Measurements from ENCODE around the gene CDR2L. TPM values are rescaled to one million over a fixed set of nuclear protein-coding genes. Genes with fewer than 3 reads are reported as not detected.

Gene CDR2L
- polyA plus RNA-seq, 1 of the 3 experiments (the other 2 are of a cell fraction), result 21.2 TPM

DNA sequence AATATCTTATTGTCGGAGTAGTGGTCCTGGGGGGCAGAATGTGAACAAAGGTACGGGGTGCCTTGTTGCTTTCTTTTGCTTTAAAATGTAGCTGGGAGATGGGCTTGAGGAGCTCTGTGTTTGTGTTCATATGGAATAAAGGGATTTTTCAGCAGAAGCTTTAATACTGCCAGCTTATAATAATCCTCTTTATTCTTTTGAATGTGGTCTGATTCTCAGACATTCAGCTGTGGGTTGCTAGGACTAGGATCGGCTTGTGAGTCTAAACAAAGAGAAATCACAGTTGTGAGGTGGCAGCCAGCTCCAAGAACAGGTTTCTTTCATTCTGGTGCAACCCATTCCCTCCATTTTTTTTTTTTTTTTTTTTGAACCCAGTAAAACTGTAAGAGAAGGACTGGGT lies 32.3 kb downstream of the CDR2L start (continued):
- TF ChIP-seq, protein P1, sequence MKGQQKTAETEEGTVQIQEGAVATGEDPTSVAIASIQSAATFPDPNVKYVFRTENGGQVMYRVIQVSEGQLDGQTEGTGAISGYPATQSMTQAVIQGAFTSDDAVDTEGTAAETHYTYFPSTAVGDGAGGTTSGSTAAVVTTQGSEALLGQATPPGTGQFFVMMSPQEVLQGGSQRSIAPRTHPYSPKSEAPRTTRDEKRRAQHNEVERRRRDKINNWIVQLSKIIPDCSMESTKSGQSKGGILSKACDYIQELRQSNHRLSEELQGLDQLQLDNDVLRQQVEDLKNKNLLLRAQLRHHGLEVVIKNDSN (IDR thresholded peaks at IDR 0.05; ENCODE audit: borderline replicate concordance, low read depth), result no peak
- TF ChIP-seq GATA2 (CRISPR knock-in tag; IDR thresholded peaks at IDR 0.05), result no peak
- no peak for TF ChIP-seq IRF3 (IDR thresholded peaks at IDR 0.05; ENCODE audit: low read depth, low read length)
- TF ChIP-seq POLR2AphosphoS5 (IDR thresholded peaks at IDR 0.05; ENCODE audit: low read depth, low read length), result no peak
- TF ChIP-seq MEF2A (IDR thresholded peaks at IDR 0.05; ENCODE audit: borderline replicate concordance, low read depth), result no peak
- TF ChIP-seq RCOR1 (IDR thresholded peaks at IDR 0.05; ENCODE audit: low read length), result no peak
- no peak for TF ChIP-seq TEAD4 (IDR thresholded peaks at IDR 0.05; ENCODE audit: borderline replicate concordance, insufficient read depth)
- TF ChIP-seq NFIC (IDR thresholded peaks at IDR 0.05; ENCODE audit: borderline replicate concordance), result no peak

GRCh38 chr17:75020331-75021110 lies 33.1 kb downstream of the CDR2L start:
- Histone ChIP-seq H3F3A (replicated peaks; ENCODE audit: insufficient read depth) (no peaks in the 10 kb centered on the region), H3K27ac (ENCODE audit: low read depth in 2 of 2, low read length in 1 of 2) (no peak overlapping the region), H3K9ac (no peak overlapping the region), H3K36me3 (replicated peaks in 1 of 2; ENCODE audit: control insufficient read depth in 1 of 2, insufficient read depth in 2 of 2, low read length in 1 of 2) (peaks cover 17 to 40% of the 10 kb centered on the region in 2 experiments), H3K9me2 (no peaks in the 10 kb centered on the region), H3K4me3 (ENCODE audit: low read depth in 2 of 2, low read length in 1 of 2) (no peak overlapping the region), H3K9me3 (no peaks in the 10 kb centered on the region), H3K27me3 (ENCODE audit: insufficient read depth) (no peaks in the 10 kb centered on the region), H3K4me2 (no peak overlapping the region), H3K79me2 (ENCODE audit: insufficient read depth) (peaks cover 20% of the 10 kb centered on the region; the same call in 1 of the 2 replicates), H4K20me1 (ENCODE audit: insufficient read depth) (no peaks in the 10 kb centered on the region), H3K4me1 (ENCODE audit: control insufficient read depth in 1 of 2, insufficient read depth in 2 of 2, low read depth in 1 of 2, low read length in 1 of 2) (no peaks in the 10 kb centered on the region), H2AFZ (ENCODE audit: low read depth) (no peak overlapping the region)
- no peak for TF ChIP-seq NFIC (IDR thresholded peaks at IDR 0.05; ENCODE audit: borderline replicate concordance)
- TF ChIP-seq CHD2 (IDR thresholded peaks at IDR 0.05; ENCODE audit: low read length, partially characterized antibody), result no peak
- no peak for TF ChIP-seq EP300 (IDR thresholded peaks at IDR 0.05; ENCODE audit: borderline replicate concordance in 1 of 2, low read depth in 1 of 2, low read length in 1 of 2)
- no peak for TF ChIP-seq SMC3 (IDR thresholded peaks at IDR 0.05; ENCODE audit: low read depth, low read length)
- TF ChIP-seq, protein P2, sequence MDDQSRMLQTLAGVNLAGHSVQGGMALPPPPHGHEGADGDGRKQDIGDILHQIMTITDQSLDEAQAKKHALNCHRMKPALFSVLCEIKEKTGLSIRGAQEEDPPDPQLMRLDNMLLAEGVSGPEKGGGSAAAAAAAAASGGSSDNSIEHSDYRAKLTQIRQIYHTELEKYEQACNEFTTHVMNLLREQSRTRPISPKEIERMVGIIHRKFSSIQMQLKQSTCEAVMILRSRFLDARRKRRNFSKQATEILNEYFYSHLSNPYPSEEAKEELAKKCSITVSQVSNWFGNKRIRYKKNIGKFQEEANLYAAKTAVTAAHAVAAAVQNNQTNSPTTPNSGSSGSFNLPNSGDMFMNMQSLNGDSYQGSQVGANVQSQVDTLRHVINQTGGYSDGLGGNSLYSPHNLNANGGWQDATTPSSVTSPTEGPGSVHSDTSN (IDR thresholded peaks at IDR 0.05), result no peak
- no peak for TF ChIP-seq TAF1 (IDR thresholded peaks at IDR 0.05; ENCODE audit: borderline replicate concordance, low read depth, low read length)
- TF ChIP-seq SIN3A (IDR thresholded peaks at IDR 0.05; ENCODE audit: borderline replicate concordance, low read depth, low read length), result no peak
- no peak for TF ChIP-seq RAD21 (IDR thresholded peaks at IDR 0.05; ENCODE audit: low read length)
- TF ChIP-seq USF2 (IDR thresholded peaks at IDR 0.05; ENCODE audit: borderline replicate concordance, low read depth, low read length), result no peak
- TF ChIP-seq RXRA (IDR thresholded peaks at IDR 0.05; ENCODE audit: borderline replicate concordance, low read depth), result no peak
- no peak for TF ChIP-seq EZH2phosphoT487 (IDR thresholded peaks at IDR 0.05; ENCODE audit: borderline replicate concordance, low read depth)
- TF ChIP-seq TCF12 (IDR thresholded peaks at IDR 0.05), result no peak
- WGBS (ENCODE audit: low lambda C conversion rate), result 89% methylated on average over 19 of the region's 19 CpGs
- DNase-seq, result no peak
- ChIA-PET CTCF (interaction anchor here (1.2 to 2.9 kb wide), 3 partner anchors 8 to 63 kb away, joined by 3 to 18 read pairs (median 3); partner anchors contain the start of gene MRPL58), POLR2A (interaction anchor here (1.0 kb wide), 1 partner anchor 8 kb away, joined by 4 read pairs; the partner anchor contains the start of gene MRPL58)
